Measurements from ENCODE around the gene MYO5A. TPM values are rescaled to one million over a fixed set of nuclear protein-coding genes. Genes with fewer than 3 reads are reported as not detected.

The MYO5A gene
- total RNA-seq, 1 experiment from 2014 or later: 21.8 TPM

DNA sequence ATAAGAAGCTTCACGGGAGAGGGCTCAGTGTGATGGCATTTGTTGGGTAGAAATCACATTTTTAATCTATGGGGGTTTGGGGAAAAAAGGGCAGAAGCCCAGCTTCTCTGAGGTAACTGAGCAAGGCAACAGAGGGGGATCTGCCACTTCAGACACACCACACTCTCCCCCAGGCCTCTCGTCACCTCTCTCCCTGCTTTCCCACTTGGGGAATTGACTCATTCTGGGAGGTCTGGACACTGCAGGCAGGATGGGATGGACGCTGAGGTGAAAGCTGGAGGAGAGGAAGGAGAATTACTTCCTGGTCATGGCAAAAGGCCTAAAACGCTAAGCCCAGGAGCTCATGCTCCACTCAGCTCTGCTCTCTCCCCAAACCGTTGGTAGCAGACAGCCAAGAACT, 266.3 kb downstream of the MYO5A start:
- peak overlapping the region; percentile 97 for H2BK120ac ChIP-seq (ENCODE audit: low read depth, low read length, poor library complexity, severe bottlenecking)
- peak overlapping the region; percentile 95 for H3K14ac ChIP-seq (ENCODE audit: insufficient read depth, low read length)
- Mint-ChIP-seq H3K36me3 (ENCODE audit: insufficient read depth in 1 of 3, low read depth in 3 of 3) (peaks cover 6 to 46% (median 40%) of the 10 kb centered on the region in 3 experiments), H3K4me3 (no peak overlapping the region), H3K9me3 (no peaks in the 10 kb centered on the region), H3K4me1 (peaks cover 63 to 67% of the 10 kb centered on the region in 2 experiments), H3K27ac (peak overlapping the region; percentile 84 to 99 (median 99)), H3K27me3 (ENCODE audit: low read depth) (no peaks in the 10 kb centered on the region)
- H3K4me1 ChIP-seq (ENCODE audit: insufficient read depth, low read length): peaks cover 12% of the 10 kb centered on the region; the same call in 1 of the 2 replicates
- peak overlapping the region; percentile 69 for H4K5ac ChIP-seq (ENCODE audit: insufficient read length, low read depth, low read length)
- no peak overlapping the region for H3K56ac ChIP-seq (ENCODE audit: insufficient read length, low read depth, low read length)
- peak overlapping the region; percentile 88 for H3K27ac ChIP-seq (ENCODE audit: insufficient read length, low read depth, low read length)
- H2BK20ac ChIP-seq (ENCODE audit: low read depth, low read length, poor library complexity, severe bottlenecking): peak overlapping the region; percentile 86
- peak overlapping the region; percentile 88; the same call in 1 of the 2 replicates for H3K4ac ChIP-seq (ENCODE audit: low read depth, low read length)
- no peak overlapping the region for H2BK15ac ChIP-seq (ENCODE audit: low read depth, low read length)
- no peaks in the 10 kb centered on the region for H3K27me3 ChIP-seq (ENCODE audit: insufficient read depth, low read length)
- H4K8ac ChIP-seq (replicated peaks; ENCODE audit: insufficient read length, low read depth, low read length): no peak overlapping the region
- peak overlapping the region; percentile 99 for H3T11ph ChIP-seq (ENCODE audit: low read length)
- no peak for DNase-seq
- no peaks in the 10 kb centered on the region for H3K79me2 ChIP-seq (ENCODE audit: insufficient read depth, low read length)
- TF ChIP-seq, protein P1, sequence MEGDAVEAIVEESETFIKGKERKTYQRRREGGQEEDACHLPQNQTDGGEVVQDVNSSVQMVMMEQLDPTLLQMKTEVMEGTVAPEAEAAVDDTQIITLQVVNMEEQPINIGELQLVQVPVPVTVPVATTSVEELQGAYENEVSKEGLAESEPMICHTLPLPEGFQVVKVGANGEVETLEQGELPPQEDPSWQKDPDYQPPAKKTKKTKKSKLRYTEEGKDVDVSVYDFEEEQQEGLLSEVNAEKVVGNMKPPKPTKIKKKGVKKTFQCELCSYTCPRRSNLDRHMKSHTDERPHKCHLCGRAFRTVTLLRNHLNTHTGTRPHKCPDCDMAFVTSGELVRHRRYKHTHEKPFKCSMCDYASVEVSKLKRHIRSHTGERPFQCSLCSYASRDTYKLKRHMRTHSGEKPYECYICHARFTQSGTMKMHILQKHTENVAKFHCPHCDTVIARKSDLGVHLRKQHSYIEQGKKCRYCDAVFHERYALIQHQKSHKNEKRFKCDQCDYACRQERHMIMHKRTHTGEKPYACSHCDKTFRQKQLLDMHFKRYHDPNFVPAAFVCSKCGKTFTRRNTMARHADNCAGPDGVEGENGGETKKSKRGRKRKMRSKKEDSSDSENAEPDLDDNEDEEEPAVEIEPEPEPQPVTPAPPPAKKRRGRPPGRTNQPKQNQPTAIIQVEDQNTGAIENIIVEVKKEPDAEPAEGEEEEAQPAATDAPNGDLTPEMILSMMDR (conservative IDR thresholded peaks at IDR 0.05): no peak
- no peak overlapping the region for H3K23ac ChIP-seq (ENCODE audit: insufficient read length, low read depth, low read length)
- H2AK5ac ChIP-seq (ENCODE audit: insufficient read length, low read length): peak overlapping the region; percentile 83
- no peak overlapping the region for H3K4me2 ChIP-seq (ENCODE audit: insufficient read depth, insufficient read length, low read length)
- H3K9me3 ChIP-seq (ENCODE audit: control insufficient read depth, low read depth, low read length): no peaks in the 10 kb centered on the region
- H2BK12ac ChIP-seq (ENCODE audit: insufficient read length, low read depth, low read length): peak overlapping the region; percentile 94
- peak overlapping the region; percentile 51 for H4K91ac ChIP-seq (ENCODE audit: insufficient read length, low read depth, low read length)
- H2AFZ ChIP-seq (ENCODE audit: low read length): no peak overlapping the region
- H3K9ac ChIP-seq (ENCODE audit: extremely low read depth, insufficient read length, low read length): peak overlapping the region; percentile 16
- peak overlapping the region; percentile 21 for H2BK5ac ChIP-seq (ENCODE audit: insufficient read length, low read length)
- H3K18ac ChIP-seq (ENCODE audit: insufficient read length, low read depth, low read length): peak overlapping the region; percentile 96
- no peaks in the 10 kb centered on the region for H3K23me2 ChIP-seq (ENCODE audit: insufficient read length, low read depth, low read length, poor library complexity, severe bottlenecking)
- no peaks in the 10 kb centered on the region for H3K79me1 ChIP-seq (ENCODE audit: insufficient read depth, low read depth, low read length, poor library complexity, severe bottlenecking)
- no CpG with 5 or more reads among the region's 5 CpGs for WGBS (ENCODE audit: extremely low coverage, insufficient read length, low lambda C conversion rate)
- H4K20me1 ChIP-seq (ENCODE audit: control insufficient read depth, insufficient read depth, insufficient read length): no peaks in the 10 kb centered on the region
